GM19324 (cell line): ENCODE results near the gene SEC22A.

Experiments used
- ATAC-seq: cut with Tn5 transposase; IDR thresholded peaks from one replicate; pipeline ENCODE4 v1.9.1; 2021; ENCODE audit warnings: mild to moderate bottlenecking, moderate library complexity; ENCODE audit not compliant: unreplicated experiment, low FRiP score

Gene SEC22A

GRCh38 chr3:123285931-123286307 lies 84.2 kb downstream of the SEC22A start:
- ATAC-seq, result no peak

- no peak for ATAC-seq
Observed at GRCh38 chr3:123286308-123287023, 84.7 kb downstream of the SEC22A start.

- ATAC-seq, result no peak
Observed at GRCh38 chr3:123287051-123287961, 85.6 kb downstream of the SEC22A start.

GRCh38 chr3:123287962-123288302 lies 86.2 kb downstream of the SEC22A start:
- ATAC-seq, result no peak

- ATAC-seq, result no peak
Observed at GRCh38 chr3:123289391-123290106, 87.8 kb downstream of the SEC22A start.

GRCh38 chr3:123290107-123290930 lies 88.6 kb downstream of the SEC22A start:
- ATAC-seq, result no peak

- ATAC-seq, result no peak
Observed at GRCh38 chr3:123290962-123291361, 89.2 kb downstream of the SEC22A start.

GRCh38 chr3:123291404-123291803 lies 89.7 kb downstream of the SEC22A start:
- ATAC-seq, result no peak

GRCh38 chr3:123292321-123293310 lies 90.9 kb downstream of the SEC22A start:
- ATAC-seq, result no peak

- ATAC-seq, result no peak
Observed at GRCh38 chr3:123294296-123294938, 92.7 kb downstream of the SEC22A start.

- no peak for ATAC-seq
Observed at GRCh38 chr3:123295171-123295900, 93.6 kb downstream of the SEC22A start.

- ATAC-seq, result no peak
Observed at GRCh38 chr3:123295901-123296250, 94.1 kb downstream of the SEC22A start.

GRCh38 chr3:123296261-123296660 lies 94.5 kb downstream of the SEC22A start:
- ATAC-seq, result no peak

- no peak for ATAC-seq
Observed at GRCh38 chr3:123296836-123297626, 95.3 kb downstream of the SEC22A start.

- ATAC-seq, result no peak
Observed at GRCh38 chr3:123297627-123297899, 95.8 kb downstream of the SEC22A start.

- no peak for ATAC-seq
Observed at GRCh38 chr3:123298903-123299302, 97.2 kb downstream of the SEC22A start.

- no peak for ATAC-seq
Observed at GRCh38 chr3:123299581-123299980, 97.8 kb downstream of the SEC22A start.

GRCh38 chr3:123300056-123300455 lies 98.3 kb downstream of the SEC22A start:
- no peak for ATAC-seq
